Right atrium auricular region (tissue), 2 donors: ENCODE data around the gene SLC16A12. TPM values are rescaled to one million over a fixed set of nuclear protein-coding genes. Genes with fewer than 3 reads are reported as not detected.
"Not testable (repeated sequence)": the region's sequence is repeated elsewhere in the genome, so short reads cannot be mapped to it uniquely, and the experiment has no call there.

Experiments
- DNase-seq: peaks from one replicate; pipeline ENCODE4 v3.0.0-alpha.2; 2019; ENCODE audit warnings: low spot score
- H3K27ac ChIP-seq, 2 donors: fragments of 200-600 bp; sonication (generic); 1 replicate in 1 of 2; 2 replicates in 1 of 2; pipeline ENCODE4 v1.5.1; 2016 to 2019
- H3K27me3 ChIP-seq, 2 donors: fragments of 200-600 bp; sonication (generic); one replicate each; pipeline versions ENCODE4 v1.5.1 to v1.6.0; 2017 to 2019
- H3K36me3 ChIP-seq: fragments of 200-600 bp; sonication (generic); one replicate; pipeline ENCODE4 v1.5.1; 2016
- H3K4me1 ChIP-seq, 2 donors: fragments of 200-600 bp; sonication (generic); one replicate each; pipeline versions ENCODE4 v1.5.1 to v1.6.0; 2017 to 2019
- H3K4me3 ChIP-seq, 2 donors: fragments of 200-600 bp; sonication (generic); 1 replicate in 1 of 2; 2 replicates in 1 of 2; pipeline ENCODE4 v1.5.1; 2017 to 2019; ENCODE audit warnings: mild to moderate bottlenecking in 1 of 2, moderate library complexity in 1 of 2
- H3K9me3 ChIP-seq, 2 donors: fragments of 200-600 bp; sonication (generic); one replicate each; pipeline ENCODE4 v1.5.1; 2019
- total RNA-seq, 2 donors: library from RNA; depleted of rRNA; stranded (reverse); fragments of >200 nt; gene quantifications; one replicate each; pipeline ENCODE4 v1.1.0, GENCODE V29; 2016
- TF ChIP-seq, protein P1 (sequence below), 2 donors: fragments of 200-600 bp; sonication (generic); IDR thresholded peaks; one replicate each; pipeline ENCODE4 v1.5.1; 2019; ENCODE audit warnings: antibody characterized with exemption in 2 of 2

SLC16A12 gene
- total RNA-seq, 2 donors from 2014 or later = 6.0 to 10.0 TPM

DNA sequence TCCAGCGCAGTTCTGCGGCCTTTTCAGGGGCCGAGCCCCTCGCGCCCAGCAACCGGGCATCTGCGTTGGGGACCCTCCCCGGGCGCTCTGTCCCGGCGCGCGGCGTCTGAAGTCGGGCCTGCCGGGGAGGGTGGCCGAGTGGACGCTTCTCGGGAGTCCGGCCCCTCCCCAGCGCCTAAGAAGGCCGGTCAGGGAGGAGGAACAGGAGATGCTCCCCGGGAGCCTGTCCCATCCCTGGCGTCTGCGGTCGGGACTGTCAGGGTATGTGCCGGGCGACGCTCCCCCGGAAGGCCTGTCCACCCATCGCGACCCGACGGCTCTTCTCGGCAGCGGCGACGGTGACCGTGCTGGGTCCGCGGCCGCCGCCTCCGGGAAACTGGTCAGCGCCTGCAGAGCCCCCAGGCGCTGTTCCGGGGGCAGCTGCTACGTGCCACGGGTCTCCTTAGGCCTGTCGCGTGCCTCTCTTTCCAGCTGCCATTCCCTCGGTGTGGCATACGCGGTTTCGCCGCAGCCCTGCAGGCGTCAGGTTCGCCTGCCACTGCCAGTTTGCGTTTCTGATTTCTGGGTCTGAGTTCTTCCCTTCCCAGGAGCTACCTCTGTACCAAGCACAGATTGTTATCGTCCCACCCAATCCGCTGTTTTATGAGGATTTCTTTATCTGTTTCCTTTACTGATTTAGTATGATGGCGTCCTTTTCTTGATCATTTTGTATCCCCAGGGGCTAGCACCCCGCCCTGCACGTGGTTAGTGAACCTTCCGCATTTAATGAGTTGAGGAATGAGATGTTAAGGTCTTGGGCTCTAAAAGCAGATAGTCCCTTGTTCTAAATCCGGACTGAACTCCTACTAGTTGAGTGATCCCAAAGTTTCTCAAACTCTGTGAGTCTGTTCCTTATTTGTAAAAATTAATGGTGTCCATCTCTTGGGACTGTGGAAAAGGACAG, 120.2 kb downstream of the SLC16A12 start:
- H3K9me3 ChIP-seq = no peaks in the 10 kb centered on the region
- peak overlapping the region; percentile 95 to 96 for H3K27ac ChIP-seq
- peak overlapping the region; percentile 63 to 76 for H3K4me3 ChIP-seq
- no peak for DNase-seq
- no peaks in the 10 kb centered on the region for H3K27me3 ChIP-seq
- H3K36me3 ChIP-seq = peaks cover 6% of the 10 kb centered on the region
- H3K4me1 ChIP-seq = peaks cover 0 to 30% of the 10 kb centered on the region in 2 donors
- TF ChIP-seq, protein P1, sequence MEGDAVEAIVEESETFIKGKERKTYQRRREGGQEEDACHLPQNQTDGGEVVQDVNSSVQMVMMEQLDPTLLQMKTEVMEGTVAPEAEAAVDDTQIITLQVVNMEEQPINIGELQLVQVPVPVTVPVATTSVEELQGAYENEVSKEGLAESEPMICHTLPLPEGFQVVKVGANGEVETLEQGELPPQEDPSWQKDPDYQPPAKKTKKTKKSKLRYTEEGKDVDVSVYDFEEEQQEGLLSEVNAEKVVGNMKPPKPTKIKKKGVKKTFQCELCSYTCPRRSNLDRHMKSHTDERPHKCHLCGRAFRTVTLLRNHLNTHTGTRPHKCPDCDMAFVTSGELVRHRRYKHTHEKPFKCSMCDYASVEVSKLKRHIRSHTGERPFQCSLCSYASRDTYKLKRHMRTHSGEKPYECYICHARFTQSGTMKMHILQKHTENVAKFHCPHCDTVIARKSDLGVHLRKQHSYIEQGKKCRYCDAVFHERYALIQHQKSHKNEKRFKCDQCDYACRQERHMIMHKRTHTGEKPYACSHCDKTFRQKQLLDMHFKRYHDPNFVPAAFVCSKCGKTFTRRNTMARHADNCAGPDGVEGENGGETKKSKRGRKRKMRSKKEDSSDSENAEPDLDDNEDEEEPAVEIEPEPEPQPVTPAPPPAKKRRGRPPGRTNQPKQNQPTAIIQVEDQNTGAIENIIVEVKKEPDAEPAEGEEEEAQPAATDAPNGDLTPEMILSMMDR (IDR thresholded peaks at IDR 0.05) = no peak

DNA sequence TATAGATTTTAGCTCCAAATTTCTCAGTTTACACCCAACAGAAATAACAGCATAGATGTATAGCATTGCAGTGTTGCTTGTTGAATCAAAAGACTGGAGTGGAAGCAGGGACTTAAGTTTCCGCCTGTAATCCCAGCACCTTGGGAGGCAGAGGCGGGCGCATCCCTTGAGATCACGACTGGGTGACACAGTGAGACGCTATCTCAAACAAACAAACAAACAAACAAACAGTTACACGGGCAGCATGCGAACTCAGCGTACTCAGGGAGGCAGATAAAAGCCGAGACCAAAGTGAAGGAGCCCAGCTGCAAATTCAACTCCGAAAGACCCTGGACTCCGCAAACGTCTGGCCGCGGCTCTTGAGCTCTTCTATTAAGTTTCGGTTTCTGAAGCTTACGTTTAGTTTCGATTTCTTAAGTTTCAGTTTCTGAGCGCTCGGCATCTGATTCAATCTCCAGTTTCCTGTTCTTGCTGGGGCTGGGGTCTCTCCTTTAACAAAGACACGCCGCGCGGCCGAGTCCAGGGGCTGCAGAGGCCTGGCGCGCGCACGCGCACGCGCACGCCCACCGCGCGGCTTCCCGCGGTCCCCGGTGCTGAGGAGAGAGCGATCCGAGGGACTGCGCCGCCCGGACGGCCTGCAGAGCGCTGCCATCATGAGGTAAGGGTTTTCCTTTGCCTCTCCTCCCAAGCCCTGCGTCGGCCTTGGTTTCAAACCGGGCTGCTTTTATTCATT, 121.1 kb downstream of the SLC16A12 start, which contains the start of gene IFIT5:
IFIT5 (plus strand) TSS at position 423 of the 733 bp plus-strand sequence; CDS start at position 654, 231 bp downstream.
- H3K4me1 ChIP-seq = peaks cover 0 to 30% of the 10 kb centered on the region in 2 donors
- TF ChIP-seq, protein P1 (IDR thresholded peaks at IDR 0.05) = no peak
- peak within 1 kb of the TSS; percentile 63 to 76 for H3K4me3 ChIP-seq
- DNase-seq = peak; percentile 70
- no peaks in the 10 kb centered on the region for H3K9me3 ChIP-seq
- peak within 1 kb of the TSS; percentile 95 to 96 for H3K27ac ChIP-seq
- peaks cover 6% of the 10 kb centered on the region for H3K36me3 ChIP-seq
- H3K27me3 ChIP-seq = no peaks in the 10 kb centered on the region

DNA sequence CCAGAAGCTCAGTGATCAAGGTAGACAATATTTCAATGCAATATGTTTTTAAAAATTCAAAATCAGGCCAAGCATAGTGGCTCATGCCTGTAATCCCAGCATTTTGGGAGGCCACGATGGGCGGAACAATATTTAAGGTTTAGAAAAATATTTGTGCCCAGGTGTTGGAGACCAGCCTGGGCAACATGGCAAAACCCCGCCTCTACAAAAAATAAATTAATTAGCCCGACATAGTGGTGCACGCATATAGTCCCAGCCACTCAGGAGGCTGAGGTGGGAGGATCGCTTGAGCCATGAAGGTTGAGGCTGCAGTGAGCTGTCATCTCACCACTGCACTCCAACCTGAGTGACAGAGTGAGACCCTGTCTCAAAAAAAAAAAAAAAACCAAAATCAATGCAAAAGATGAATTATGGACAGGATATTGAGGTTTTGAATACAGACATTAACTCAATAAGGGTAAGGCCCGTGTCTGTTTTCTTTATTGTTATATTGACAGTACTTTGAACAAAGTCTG, 121.9 kb downstream of the SLC16A12 start:
- peaks cover 0 to 28% of the 10 kb centered on the region in 2 donors for H3K4me1 ChIP-seq
- TF ChIP-seq, protein P1 (IDR thresholded peaks at IDR 0.05) = no peak
- no peak overlapping the region for H3K4me3 ChIP-seq
- H3K36me3 ChIP-seq = peaks cover 6% of the 10 kb centered on the region
- no peak for DNase-seq
- H3K9me3 ChIP-seq = no peaks in the 10 kb centered on the region
- H3K27ac ChIP-seq = peak overlapping the region; percentile 95 to 96
- no peaks in the 10 kb centered on the region for H3K27me3 ChIP-seq

- peaks cover 0 to 19% of the 10 kb centered on the region in 2 donors for H3K4me1 ChIP-seq
- DNase-seq, H3K27ac ChIP-seq, H3K27me3 ChIP-seq, H3K4me3 ChIP-seq, H3K36me3 ChIP-seq, H3K9me3 ChIP-seq: not testable (repeated sequence)
Observed at GRCh38 chr10:89412276-89412675, 123.1 kb downstream of the SLC16A12 start.

GRCh38 chr10:89411135-89411534, 124.3 kb downstream of the SLC16A12 start:
- not testable (repeated sequence) for H3K4me3 ChIP-seq, H3K27ac ChIP-seq, H3K27me3 ChIP-seq, H3K9me3 ChIP-seq, DNase-seq, H3K36me3 ChIP-seq, H3K4me1 ChIP-seq

DNA sequence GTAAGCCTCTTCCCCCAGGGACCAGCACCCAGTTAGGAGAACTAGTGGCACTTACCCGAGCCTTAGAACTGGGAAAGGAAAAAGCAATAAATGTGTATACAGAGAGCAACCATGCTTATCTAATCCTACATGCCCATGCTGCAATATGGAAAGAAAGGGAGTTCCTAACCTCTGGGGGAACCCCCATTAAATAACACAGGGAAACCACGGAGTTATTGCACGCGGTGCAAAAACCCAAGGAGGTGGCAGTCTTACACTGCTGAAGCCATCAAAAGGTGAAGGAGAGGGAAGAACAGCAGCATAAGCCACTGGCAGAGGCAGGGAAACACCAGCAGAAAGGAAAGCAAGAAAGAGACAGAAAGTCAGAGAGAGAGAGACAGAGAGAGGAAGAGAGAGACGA, 124.8 kb downstream of the SLC16A12 start:
- not testable (repeated sequence) for H3K36me3 ChIP-seq, H3K27me3 ChIP-seq, H3K4me3 ChIP-seq, H3K4me1 ChIP-seq, DNase-seq, H3K9me3 ChIP-seq, H3K27ac ChIP-seq

GRCh38 chr10:89409282-89409681, 126.1 kb downstream of the SLC16A12 start:
- not testable (repeated sequence) for H3K27ac ChIP-seq, H3K9me3 ChIP-seq, H3K36me3 ChIP-seq, H3K4me3 ChIP-seq, DNase-seq, H3K4me1 ChIP-seq, H3K27me3 ChIP-seq

DNA sequence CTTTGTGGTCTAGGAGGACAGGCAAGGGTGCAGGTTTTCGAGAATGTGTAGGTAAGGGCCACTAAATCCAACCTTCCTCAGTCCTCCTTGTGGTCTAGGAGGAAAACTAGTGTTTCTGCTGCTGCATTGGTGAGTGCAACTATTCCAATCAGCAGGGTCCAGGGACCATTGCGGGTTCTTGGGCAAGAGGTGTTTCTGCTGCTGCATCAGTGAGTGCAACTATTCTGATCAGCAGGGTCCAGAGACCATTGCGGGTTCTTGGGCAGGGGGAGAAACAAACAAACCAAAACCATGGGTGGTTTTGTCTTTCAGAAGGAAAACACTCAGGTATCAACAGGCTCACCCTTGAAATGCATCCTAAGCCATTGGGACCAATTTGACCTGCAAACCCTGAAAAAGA, 127.6 kb downstream of the SLC16A12 start:
- not testable (repeated sequence) for DNase-seq, H3K9me3 ChIP-seq
- peaks cover 15% of the 10 kb centered on the region for H3K36me3 ChIP-seq

GRCh38 chr10:89406178-89406577, 129.2 kb downstream of the SLC16A12 start:
- DNase-seq, H3K9me3 ChIP-seq, H3K27ac ChIP-seq, H3K4me3 ChIP-seq, H3K4me1 ChIP-seq, H3K27me3 ChIP-seq: not testable (repeated sequence)
- H3K36me3 ChIP-seq = peaks cover 23% of the 10 kb centered on the region

More for the DNA sequence above, 127.6 kb downstream of the SLC16A12 start:
- not testable (repeated sequence) for H3K27me3 ChIP-seq, H3K4me1 ChIP-seq, H3K27ac ChIP-seq, H3K4me3 ChIP-seq
